ENCODE measurements around the gene HOXD3.

DNA sequence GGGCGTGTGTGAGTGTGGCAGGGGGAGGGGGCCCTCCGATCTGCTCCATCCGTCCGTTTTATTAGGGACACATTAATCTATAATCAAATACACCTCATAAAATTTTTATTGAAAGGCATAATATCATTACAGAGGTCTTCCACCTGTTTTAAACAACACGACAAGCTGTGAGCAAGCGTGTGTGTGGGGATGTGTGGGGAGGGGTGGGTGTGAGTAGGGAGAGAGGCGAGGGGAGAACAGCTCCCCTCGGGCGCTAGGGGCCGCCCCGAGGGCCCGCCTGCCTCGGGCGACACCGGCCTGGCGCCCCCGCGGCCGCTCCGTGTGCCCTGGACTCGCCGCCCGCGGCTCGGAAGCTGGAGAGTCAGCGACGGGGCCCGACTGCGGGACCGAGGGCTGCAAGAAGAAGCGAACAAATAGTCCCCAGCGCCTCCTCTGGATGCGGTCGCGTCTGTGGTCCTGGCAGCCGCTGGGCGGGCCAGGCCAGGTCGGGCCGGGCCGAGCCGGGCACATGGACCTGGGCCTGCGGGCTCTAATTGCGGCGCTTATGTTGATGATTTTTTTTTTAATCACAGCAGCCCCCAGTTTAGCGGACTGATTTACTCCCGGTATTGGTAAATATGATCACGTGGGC is 34.9 kb upstream of the HOXD3 start:
- TF ChIP-seq EZH2 (IDR thresholded peaks at IDR 0.05) (no peak), POLR2AphosphoS5 (IDR thresholded peaks at IDR 0.05; ENCODE audit: borderline replicate concordance, low read depth, low read length) (no peak), FOXP2 (optimal IDR thresholded peaks at IDR 0.05; ENCODE audit: control extremely low read depth, extremely low read length, insufficient read depth) (no peak)
